Measurements from ENCODE around the gene LRRC14B.
"Not testable (repeated sequence)": the region's sequence is repeated elsewhere in the genome, so short reads cannot be mapped to it uniquely, and the experiment has no call there.

LRRC14B gene

DNA sequence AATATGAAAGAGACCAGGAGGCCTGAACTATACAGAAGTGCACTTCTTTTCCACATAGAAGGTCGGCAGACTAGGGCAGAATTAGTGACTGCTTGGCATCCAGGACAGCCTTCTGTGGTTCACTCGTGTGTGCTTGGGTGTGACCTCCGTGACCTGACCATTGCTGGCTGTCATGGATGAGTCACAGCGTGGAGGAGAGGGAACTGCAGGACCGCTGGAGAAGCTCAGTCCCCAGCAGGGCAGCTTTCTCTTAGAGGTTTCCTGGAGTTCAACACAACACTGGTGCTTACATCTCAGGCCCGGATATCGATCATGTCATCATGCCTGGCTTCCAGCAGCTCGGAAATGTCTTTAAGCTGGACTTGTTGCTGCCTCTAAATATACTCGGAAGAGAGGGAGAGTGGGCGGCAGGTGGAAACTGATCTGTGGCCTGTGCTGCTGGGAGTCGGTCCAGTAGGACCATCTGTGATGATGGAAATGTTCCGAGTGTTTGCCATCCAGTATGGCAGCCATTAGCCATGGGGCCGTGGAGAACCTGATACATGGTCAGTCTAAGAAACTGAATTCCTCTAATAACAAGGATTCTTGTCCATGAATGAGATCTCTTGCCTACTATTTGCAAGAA, 49.9 kb downstream of the LRRC14B start:
- DNase-seq (ENCODE audit: low read depth), result peak; percentile 21

DNA sequence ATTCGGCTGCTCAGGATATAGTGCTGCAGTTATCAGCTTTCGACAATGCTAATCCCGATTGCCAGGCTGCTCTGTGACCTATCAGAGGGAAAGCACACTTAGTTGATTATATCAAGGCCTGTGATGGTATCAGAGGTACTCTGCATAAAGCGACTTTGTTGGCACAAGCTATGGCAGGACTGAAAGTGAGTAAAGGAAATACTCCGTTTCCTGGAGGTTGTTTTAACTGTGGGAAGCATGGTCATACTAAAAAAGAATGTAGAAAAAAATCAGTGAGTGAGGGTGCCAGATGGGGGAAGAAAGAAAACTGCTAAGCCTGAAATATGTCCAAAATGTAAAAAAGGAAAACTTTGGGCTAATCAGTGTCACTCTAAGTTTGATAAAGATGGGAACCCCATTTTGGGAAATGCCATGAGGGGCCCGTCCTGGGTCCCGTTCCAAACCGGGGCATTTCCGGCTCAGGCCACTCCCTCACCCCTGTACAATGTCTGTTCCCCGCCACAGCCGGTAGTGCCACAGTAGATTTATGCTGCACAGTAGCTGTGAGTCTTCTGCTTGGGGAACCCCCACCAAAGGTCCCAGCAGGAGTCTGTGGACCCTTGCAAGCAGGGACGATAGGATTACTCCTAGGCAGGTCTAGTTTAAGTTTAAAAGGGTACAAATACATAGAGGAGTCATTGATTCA, 52.5 kb downstream of the LRRC14B start:
- not testable (repeated sequence) for DNase-seq (ENCODE audit: low read depth)

DNA sequence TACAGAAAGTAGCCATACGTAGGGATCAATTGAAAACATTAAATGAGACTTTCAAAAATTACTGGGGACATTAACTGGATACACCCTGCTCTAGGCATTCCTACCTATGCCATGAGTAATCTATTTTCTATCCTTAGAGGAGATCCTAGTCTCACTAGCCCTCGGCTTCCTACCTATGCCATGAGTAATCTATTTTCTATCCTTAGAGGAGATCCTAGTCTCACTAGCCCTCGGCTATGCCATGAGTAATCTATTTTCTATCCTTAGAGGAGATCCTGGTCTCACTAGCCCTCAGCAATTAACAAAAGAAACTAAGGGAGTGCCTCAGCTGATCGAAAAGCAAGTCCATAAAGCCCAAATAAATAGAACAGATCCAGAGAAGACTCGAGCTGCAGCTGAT, 54.4 kb downstream of the LRRC14B start:
- not testable (repeated sequence) for DNase-seq (ENCODE audit: low read depth)
